Measurements from ENCODE around the gene TRPM8.

TRPM8 gene

DNA sequence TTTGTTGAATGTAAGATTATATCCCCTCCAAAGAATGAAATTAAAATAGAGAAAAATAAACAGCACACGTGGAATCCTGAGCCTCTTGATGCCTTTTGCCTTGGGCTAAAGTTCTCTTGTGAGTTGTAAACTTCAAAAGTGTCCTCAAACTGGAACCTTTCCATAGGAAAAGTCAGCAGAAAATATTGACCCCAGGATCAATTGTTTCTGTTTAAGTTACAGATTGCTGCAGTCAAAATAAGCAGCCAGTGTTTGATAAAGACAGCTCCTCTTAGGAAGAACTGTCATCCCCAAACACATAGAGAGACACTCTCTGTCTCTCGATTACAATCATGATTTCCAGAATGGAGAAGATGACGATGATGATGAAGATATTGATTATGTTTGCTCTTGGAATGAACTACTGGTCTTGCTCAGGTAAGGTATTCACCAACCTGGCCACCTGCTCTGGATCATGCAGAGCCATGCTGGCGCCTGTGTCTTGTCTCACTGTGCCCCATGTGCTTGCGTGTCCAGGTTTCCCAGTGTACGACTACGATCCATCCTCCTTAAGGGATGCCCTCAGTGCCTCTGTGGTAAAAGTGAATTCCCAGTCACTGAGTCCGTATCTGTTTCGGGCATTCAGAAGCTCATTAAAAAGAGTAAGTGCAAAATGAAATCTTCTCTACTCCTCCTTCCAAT, 133.4 kb downstream of the TRPM8 start, which contains the start of gene SPP2:
Gene SPP2, plus strand, starts transcription at position 248 of the 681 bp plus-strand sequence. Its CDS starts 85 bp downstream, at position 333.
- no peak for DNase-seq

GRCh38 chr2:234051374-234052070, 134.3 kb downstream of the TRPM8 start:
- no peak for DNase-seq

DNA sequence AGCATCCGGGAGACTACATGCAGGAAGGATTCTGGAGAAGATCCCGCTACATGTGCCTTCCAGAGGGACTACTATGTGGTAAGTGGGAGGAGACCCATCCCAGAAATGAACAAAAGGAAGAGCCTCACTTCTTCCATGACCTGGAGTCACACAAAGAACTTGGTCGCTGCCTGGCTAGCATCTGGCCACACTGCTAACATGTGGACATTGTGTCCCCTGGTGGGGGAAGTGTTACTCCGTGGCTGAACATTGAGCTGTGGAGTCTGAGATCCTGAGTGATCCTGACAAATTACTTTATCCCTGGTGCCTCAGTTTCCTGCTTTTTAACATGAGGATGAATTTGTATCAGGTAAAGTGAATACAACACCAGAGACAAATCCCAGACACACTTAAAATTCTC, 141.7 kb downstream of the TRPM8 start:
- DNase-seq: no peak

DNA sequence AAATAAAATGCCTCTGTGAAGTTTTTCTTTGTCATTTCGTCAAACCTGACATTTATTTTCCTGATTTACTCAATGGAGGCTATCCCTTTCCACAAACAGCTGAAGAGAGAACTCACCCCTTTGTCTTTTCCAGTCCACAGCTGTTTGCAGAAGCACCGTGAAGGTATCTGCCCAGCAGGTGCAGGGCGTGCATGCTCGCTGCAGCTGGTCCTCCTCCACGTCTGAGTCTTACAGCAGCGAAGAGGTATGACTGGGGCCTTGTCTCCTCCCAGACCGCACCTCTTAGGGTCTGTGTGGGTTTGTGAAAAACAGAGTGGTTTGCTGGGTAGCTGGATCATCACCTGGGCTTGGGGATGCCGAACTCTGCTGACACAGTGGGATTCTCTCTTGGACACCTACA, 143.1 kb downstream of the TRPM8 start:
- DNase-seq: no peak

GRCh38 chr2:234061624-234062257, 144.6 kb downstream of the TRPM8 start:
- no peak for DNase-seq

DNA sequence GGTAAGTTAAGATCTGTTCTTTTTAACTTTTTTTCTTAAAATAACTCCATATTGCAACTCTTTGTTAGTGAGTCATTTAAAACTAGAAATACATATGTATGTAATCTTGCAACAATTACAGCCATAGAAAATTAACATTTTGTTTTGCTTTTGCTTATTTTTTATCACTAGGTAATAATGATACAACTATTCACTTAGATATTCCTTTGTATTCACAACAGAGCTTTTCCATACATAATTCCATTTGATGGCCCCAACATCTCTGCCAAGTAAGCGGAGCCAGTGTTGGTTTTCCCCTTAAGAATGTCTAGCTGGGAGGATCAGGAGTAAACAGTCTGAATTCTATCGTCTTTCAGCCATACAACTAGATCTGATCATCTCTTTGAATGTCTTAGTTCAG, 149.4 kb downstream of the TRPM8 start:
- no peak for DNase-seq
